ENCODE data around the gene CLSTN2.

CLSTN2 gene

GRCh38 chr3:140552898-140553297 lies 617.9 kb downstream of the CLSTN2 start:
- TF ChIP-seq CTCF (IDR thresholded peaks at IDR 0.05): no peak
- no peak overlapping the region for H3K4me3 ChIP-seq
- no peak overlapping the region for H3K27ac ChIP-seq
- peak; percentile 21 for DNase-seq (ENCODE audit: low spot score)

GRCh38 chr3:140553591-140553990 lies 618.6 kb downstream of the CLSTN2 start:
- Histone ChIP-seq H3K27ac (no peak overlapping the region), H3K4me3 (no peak overlapping the region)
- DNase-seq (ENCODE audit: low spot score): peak; percentile 0
- no peak for TF ChIP-seq CTCF (IDR thresholded peaks at IDR 0.05)

GRCh38 chr3:140555666-140556065 lies 620.7 kb downstream of the CLSTN2 start:
- Histone ChIP-seq H3K4me3 (no peak overlapping the region), H3K27ac (no peak overlapping the region)
- peak; percentile 7 for DNase-seq (ENCODE audit: low spot score)
- no peak for TF ChIP-seq CTCF (IDR thresholded peaks at IDR 0.05)

GRCh38 chr3:140557476-140557875 lies 622.5 kb downstream of the CLSTN2 start:
- no peak for TF ChIP-seq CTCF (IDR thresholded peaks at IDR 0.05)
- H3K4me3 ChIP-seq: no peak overlapping the region
- H3K27ac ChIP-seq: no peak overlapping the region
- DNase-seq (ENCODE audit: low spot score): peak; percentile 56

GRCh38 chr3:140559546-140559945 lies 624.6 kb downstream of the CLSTN2 start:
- TF ChIP-seq CTCF (IDR thresholded peaks at IDR 0.05): no peak
- Histone ChIP-seq H3K27ac (no peak overlapping the region), H3K4me3 (no peak overlapping the region)
- DNase-seq (ENCODE audit: low spot score): peak; percentile 1

GRCh38 chr3:140563206-140563760 lies 628.3 kb downstream of the CLSTN2 start:
- TF ChIP-seq CTCF (IDR thresholded peaks at IDR 0.05): no peak
- Histone ChIP-seq H3K27ac (no peak overlapping the region), H3K4me3 (no peak overlapping the region)
- peak; percentile 29 for DNase-seq (ENCODE audit: low spot score)

GRCh38 chr3:140568131-140568530 lies 633.1 kb downstream of the CLSTN2 start:
- H3K4me3 ChIP-seq: no peak overlapping the region
- TF ChIP-seq CTCF (IDR thresholded peaks at IDR 0.05): no peak
- no peak overlapping the region for H3K27ac ChIP-seq
- no peak for DNase-seq (ENCODE audit: low spot score)

Data from coronary artery (tissue), 2 donors.